Measurements from ENCODE around the gene FNTB. TPM values are rescaled to one million over a fixed set of nuclear protein-coding genes. Genes with fewer than 3 reads are reported as not detected.
A peak's percentile ranks its signal among the peaks of the same experiment; 100 is the strongest.

The FNTB gene
- total and polyA plus RNA-seq, 2 experiments from 2014 or later: 8.6 to 12.5 TPM

DNA sequence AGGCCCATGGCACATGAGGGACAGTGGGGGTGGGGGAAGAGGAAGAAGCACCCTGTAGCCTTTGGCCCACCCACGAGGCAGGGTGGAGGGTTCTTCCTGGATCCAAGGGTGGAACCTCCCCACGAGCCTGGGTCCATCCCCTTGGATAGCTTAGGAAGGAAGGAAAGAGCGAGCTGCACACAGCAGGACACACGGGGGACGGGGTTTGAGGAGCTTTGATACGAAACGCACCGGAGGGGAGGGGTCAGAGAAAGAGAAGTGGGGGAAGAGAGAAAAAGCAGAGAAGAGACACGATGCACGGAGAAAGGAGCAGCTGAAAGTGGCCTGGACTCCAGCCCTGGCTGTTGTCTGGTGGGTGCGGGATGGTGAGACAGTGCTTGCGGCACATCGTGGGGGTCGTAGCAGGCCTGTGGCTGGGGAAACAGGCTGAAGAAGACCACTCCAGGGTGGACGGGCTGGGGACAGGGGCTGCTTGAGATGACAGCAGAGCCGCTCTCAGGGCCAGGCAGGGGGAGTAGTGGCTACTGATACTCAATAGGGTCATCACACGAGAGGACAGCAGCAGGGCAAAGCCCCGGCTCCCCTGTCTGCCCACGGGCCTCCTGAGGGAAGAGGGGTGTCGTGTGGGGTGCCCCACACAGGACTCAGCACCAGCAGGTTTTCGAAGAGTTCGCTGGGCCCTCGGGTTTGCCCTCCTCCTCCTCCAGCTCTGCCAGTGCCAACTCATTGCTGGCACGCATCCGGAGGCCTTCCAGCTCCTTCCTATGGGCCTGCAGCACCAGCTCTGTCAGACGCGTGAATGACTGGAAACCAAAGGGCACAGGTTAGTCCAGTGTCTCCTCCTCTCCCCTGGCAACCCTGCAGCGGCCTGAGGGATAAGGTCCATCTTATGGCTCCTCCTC, 38.7 kb upstream of the FNTB start:
- Histone ChIP-seq H3K27ac (ENCODE audit: low read depth) (no peak overlapping the region), H4K20me1 (replicated peaks; ENCODE audit: insufficient read depth) (no peaks in the 10 kb centered on the region), H3K27me3 (ENCODE audit: insufficient read depth) (no peaks in the 10 kb centered on the region), H3K4me2 (no peak overlapping the region), H3K36me3 (ENCODE audit: insufficient read depth) (peaks cover 5% of the 10 kb centered on the region; the same call in 1 of the 2 replicates), H3K4me1 (ENCODE audit: insufficient read depth) (peaks cover 13% of the 10 kb centered on the region), H2AFZ (no peak overlapping the region), H3K4me3 (no peak overlapping the region), H3K9me2 (ENCODE audit: insufficient read depth) (no peaks in the 10 kb centered on the region), H3F3A (replicated peaks; ENCODE audit: low read depth) (no peaks in the 10 kb centered on the region), H3K79me2 (replicated peaks; ENCODE audit: insufficient read depth) (no peaks in the 10 kb centered on the region)
- TF ChIP-seq, protein P1, sequence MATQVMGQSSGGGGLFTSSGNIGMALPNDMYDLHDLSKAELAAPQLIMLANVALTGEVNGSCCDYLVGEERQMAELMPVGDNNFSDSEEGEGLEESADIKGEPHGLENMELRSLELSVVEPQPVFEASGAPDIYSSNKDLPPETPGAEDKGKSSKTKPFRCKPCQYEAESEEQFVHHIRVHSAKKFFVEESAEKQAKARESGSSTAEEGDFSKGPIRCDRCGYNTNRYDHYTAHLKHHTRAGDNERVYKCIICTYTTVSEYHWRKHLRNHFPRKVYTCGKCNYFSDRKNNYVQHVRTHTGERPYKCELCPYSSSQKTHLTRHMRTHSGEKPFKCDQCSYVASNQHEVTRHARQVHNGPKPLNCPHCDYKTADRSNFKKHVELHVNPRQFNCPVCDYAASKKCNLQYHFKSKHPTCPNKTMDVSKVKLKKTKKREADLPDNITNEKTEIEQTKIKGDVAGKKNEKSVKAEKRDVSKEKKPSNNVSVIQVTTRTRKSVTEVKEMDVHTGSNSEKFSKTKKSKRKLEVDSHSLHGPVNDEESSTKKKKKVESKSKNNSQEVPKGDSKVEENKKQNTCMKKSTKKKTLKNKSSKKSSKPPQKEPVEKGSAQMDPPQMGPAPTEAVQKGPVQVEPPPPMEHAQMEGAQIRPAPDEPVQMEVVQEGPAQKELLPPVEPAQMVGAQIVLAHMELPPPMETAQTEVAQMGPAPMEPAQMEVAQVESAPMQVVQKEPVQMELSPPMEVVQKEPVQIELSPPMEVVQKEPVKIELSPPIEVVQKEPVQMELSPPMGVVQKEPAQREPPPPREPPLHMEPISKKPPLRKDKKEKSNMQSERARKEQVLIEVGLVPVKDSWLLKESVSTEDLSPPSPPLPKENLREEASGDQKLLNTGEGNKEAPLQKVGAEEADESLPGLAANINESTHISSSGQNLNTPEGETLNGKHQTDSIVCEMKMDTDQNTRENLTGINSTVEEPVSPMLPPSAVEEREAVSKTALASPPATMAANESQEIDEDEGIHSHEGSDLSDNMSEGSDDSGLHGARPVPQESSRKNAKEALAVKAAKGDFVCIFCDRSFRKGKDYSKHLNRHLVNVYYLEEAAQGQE (IDR thresholded peaks at IDR 0.05; ENCODE audit: unreplicated experiment): no peak
- TF ChIP-seq STAT1 (IDR thresholded peaks at IDR 0.05; ENCODE audit: unreplicated experiment) (no peak), ZNF331 (CRISPR knock-in tag; IDR thresholded peaks at IDR 0.05; ENCODE audit: low read depth) (no peak), EZH2 (IDR thresholded peaks at IDR 0.05; ENCODE audit: low read depth, unreplicated experiment) (no peak), ZNF114 (CRISPR knock-in tag; IDR thresholded peaks at IDR 0.05) (no peak), NANOG (IDR thresholded peaks at IDR 0.05; ENCODE audit: borderline replicate concordance) (no peak), CREB1 (CRISPR knock-in tag; IDR thresholded peaks at IDR 0.05; ENCODE audit: low read depth) (no peak), JUNB (IDR thresholded peaks at IDR 0.05; ENCODE audit: unreplicated experiment) (no peak)
- TF ChIP-seq, protein P2, sequence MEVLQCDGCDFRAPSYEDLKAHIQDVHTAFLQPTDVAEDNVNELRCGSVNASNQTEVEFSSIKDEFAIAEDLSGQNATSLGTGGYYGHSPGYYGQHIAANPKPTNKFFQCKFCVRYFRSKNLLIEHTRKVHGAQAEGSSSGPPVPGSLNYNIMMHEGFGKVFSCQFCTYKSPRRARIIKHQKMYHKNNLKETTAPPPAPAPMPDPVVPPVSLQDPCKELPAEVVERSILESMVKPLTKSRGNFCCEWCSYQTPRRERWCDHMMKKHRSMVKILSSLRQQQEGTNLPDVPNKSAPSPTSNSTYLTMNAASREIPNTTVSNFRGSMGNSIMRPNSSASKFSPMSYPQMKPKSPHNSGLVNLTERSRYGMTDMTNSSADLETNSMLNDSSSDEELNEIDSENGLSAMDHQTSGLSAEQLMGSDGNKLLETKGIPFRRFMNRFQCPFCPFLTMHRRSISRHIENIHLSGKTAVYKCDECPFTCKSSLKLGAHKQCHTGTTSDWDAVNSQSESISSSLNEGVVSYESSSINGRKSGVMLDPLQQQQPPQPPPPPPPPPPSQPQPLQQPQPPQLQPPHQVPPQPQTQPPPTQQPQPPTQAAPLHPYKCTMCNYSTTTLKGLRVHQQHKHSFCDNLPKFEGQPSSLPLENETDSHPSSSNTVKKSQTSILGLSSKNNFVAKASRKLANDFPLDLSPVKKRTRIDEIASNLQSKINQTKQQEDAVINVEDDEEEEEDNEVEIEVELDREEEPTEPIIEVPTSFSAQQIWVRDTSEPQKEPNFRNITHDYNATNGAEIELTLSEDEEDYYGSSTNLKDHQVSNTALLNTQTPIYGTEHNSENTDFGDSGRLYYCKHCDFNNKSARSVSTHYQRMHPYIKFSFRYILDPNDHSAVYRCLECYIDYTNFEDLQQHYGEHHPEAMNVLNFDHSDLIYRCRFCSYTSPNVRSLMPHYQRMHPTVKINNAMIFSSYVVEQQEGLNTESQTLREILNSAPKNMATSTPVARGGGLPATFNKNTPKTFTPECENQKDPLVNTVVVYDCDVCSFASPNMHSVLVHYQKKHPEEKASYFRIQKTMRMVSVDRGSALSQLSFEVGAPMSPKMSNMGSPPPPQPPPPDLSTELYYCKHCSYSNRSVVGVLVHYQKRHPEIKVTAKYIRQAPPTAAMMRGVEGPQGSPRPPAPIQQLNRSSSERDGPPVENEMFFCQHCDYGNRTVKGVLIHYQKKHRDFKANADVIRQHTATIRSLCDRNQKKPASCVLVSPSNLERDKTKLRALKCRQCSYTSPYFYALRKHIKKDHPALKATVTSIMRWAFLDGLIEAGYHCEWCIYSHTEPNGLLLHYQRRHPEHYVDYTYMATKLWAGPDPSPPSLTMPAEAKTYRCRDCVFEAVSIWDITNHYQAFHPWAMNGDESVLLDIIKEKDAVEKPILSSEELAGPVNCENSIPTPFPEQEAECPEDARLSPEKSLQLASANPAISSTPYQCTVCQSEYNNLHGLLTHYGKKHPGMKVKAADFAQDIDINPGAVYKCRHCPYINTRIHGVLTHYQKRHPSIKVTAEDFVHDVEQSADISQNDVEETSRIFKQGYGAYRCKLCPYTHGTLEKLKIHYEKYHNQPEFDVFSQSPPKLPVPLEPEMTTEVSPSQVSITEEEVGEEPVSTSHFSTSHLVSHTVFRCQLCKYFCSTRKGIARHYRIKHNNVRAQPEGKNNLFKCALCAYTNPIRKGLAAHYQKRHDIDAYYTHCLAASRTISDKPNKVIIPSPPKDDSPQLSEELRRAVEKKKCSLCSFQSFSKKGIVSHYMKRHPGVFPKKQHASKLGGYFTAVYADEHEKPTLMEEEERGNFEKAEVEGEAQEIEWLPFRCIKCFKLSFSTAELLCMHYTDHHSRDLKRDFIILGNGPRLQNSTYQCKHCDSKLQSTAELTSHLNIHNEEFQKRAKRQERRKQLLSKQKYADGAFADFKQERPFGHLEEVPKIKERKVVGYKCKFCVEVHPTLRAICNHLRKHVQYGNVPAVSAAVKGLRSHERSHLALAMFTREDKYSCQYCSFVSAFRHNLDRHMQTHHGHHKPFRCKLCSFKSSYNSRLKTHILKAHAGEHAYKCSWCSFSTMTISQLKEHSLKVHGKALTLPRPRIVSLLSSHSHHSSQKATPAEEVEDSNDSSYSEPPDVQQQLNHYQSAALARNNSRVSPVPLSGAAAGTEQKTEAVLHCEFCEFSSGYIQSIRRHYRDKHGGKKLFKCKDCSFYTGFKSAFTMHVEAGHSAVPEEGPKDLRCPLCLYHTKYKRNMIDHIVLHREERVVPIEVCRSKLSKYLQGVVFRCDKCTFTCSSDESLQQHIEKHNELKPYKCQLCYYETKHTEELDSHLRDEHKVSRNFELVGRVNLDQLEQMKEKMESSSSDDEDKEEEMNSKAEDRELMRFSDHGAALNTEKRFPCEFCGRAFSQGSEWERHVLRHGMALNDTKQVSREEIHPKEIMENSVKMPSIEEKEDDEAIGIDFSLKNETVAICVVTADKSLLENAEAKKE (CRISPR knock-in tag; IDR thresholded peaks at IDR 0.05): no peak
- Mint-ChIP-seq H3K4me1 (peaks cover 19% of the 10 kb centered on the region), H3K27ac (peak overlapping the region; percentile 26; the same call in 1 of the 2 replicates), H3K27me3 (ENCODE audit: insufficient read depth, low read depth, poor library complexity) (peaks cover 2% of the 10 kb centered on the region), H3K36me3 (ENCODE audit: low read depth) (peaks cover 30% of the 10 kb centered on the region), H3K4me3 (no peak overlapping the region), H3K9me3 (no peaks in the 10 kb centered on the region)
- DNase-seq (ENCODE audit: low spot score) (no peak), ATAC-seq (no peak)

Data from GM23338 (cell line).